Breast epithelium (tissue), 4 donors: ENCODE data around the gene ASB2. TPM values are rescaled to one million over a fixed set of nuclear protein-coding genes. Genes with fewer than 3 reads are reported as not detected.

Experiments
- DNase-seq, 2 donors: peaks; one replicate each; pipeline ENCODE4 v3.0.0-alpha.2; 2019; ENCODE audit warnings: low spot score in 2 of 2
- H3K27ac ChIP-seq, 2 donors: fragments of 200-600 bp; sonication (generic) in 1 of 2; one replicate each; pipeline ENCODE4 v1.5.1; 2016 to 2019; ENCODE audit warnings: mild to moderate bottlenecking in 1 of 2
- H3K27me3 ChIP-seq, 2 donors: fragments of 200-600 bp; sonication (generic) in 1 of 2; one replicate each; pipeline versions ENCODE4 v1.5.1 to v1.6.0; 2017 to 2019; ENCODE audit warnings: control low read depth in 1 of 2, mild to moderate bottlenecking in 1 of 2
- H3K36me3 ChIP-seq: fragments of 200-600 bp; one replicate; pipeline ENCODE4 v1.5.1; 2019
- H3K4me1 ChIP-seq, 2 donors: fragments of 200-600 bp; sonication (generic); one replicate each; pipeline ENCODE4 v1.5.1; 2016 to 2019; ENCODE audit warnings: control low read depth in 1 of 2
- H3K4me3 ChIP-seq, 3 donors: fragments of 200-600 bp; sonication (generic); 1 replicate in 2 of 3; 2 replicates in 1 of 3; pipeline ENCODE4 v1.5.1; 2016 to 2019; ENCODE audit warnings: mild to moderate bottlenecking in 3 of 3, moderate library complexity in 2 of 3
- H3K9me3 ChIP-seq, 2 donors: fragments of 200-600 bp; sonication (generic) in 1 of 2; one replicate each; pipeline ENCODE4 v1.5.1; 2016 to 2019; ENCODE audit warnings: control low read depth in 1 of 2
- POLR2A ChIP-seq: fragments of 450-650 bp; IDR thresholded peaks from one replicate; pipeline ENCODE4 v1.6.1; 2016; ENCODE audit warnings: antibody characterized with exemption, mild to moderate bottlenecking, moderate library complexity
- POLR2AphosphoS5 ChIP-seq, 3 donors: sonication (generic); formaldehyde crosslinking; IDR thresholded peaks; one replicate each; pipeline ENCODE4 v1.6.1; 2017; ENCODE audit warnings: antibody characterized with exemption in 3 of 3
- intact Hi-C: fragments of 100-400 bp; cut with DNase I; formaldehyde crosslinking; loops from one replicate; pipeline ENCODE4 v1.15.1; 2023; ENCODE audit warnings: low total_unique reads
- total RNA-seq, 3 donors: library from RNA; depleted of rRNA; stranded (reverse); fragments of >200 nt; gene quantifications; one replicate each; pipeline ENCODE4 v1.1.0, GENCODE V29; 2016
- TF ChIP-seq, protein P1 (sequence below), 3 donors: fragments of 450-650 bp; IDR thresholded peaks; one replicate each; pipeline ENCODE4 v1.5.1; 2016 to 2017; ENCODE audit warnings: antibody characterized with exemption in 3 of 3, mild to moderate bottlenecking in 3 of 3, moderate library complexity in 3 of 3

ASB2 gene
- total RNA-seq, 3 donors from 2014 or later: 1.3 to 2.0 TPM; not detected in 1

DNA sequence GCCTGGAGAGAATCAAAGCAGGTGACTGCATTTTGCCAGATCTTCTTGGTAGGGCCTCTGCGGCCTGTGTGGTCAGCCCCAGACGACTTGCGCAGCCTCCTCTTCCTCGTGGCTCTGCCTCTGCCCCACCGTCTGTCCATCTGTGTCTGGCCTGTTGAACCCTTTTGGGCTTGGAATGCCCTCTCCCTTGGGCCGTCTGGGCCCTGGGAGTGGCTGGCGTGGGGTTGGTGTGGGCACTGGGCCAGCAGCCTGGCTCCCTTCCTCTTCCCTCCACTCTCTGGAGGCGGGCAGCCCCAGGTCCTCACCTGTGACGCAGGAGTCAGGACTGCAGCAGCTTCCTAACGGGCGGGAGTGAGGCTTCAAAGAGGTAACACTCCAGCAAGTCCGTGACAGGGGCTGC is 11.0 kb upstream of the ASB2 start:
- no peak for DNase-seq
- no peak overlapping the region for H3K27ac ChIP-seq
- no peaks in the 10 kb centered on the region for H3K9me3 ChIP-seq
- intact Hi-C loops: no loop called here
- TF ChIP-seq, protein P1, sequence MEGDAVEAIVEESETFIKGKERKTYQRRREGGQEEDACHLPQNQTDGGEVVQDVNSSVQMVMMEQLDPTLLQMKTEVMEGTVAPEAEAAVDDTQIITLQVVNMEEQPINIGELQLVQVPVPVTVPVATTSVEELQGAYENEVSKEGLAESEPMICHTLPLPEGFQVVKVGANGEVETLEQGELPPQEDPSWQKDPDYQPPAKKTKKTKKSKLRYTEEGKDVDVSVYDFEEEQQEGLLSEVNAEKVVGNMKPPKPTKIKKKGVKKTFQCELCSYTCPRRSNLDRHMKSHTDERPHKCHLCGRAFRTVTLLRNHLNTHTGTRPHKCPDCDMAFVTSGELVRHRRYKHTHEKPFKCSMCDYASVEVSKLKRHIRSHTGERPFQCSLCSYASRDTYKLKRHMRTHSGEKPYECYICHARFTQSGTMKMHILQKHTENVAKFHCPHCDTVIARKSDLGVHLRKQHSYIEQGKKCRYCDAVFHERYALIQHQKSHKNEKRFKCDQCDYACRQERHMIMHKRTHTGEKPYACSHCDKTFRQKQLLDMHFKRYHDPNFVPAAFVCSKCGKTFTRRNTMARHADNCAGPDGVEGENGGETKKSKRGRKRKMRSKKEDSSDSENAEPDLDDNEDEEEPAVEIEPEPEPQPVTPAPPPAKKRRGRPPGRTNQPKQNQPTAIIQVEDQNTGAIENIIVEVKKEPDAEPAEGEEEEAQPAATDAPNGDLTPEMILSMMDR (IDR thresholded peaks at IDR 0.05): no peak
- TF ChIP-seq POLR2AphosphoS5 (IDR thresholded peaks at IDR 0.05) (no peak), POLR2A (no peak)
- H3K4me1 ChIP-seq: no peaks in the 10 kb centered on the region
- no peaks in the 10 kb centered on the region for H3K27me3 ChIP-seq
- no peak overlapping the region for H3K4me3 ChIP-seq
- H3K36me3 ChIP-seq: no peaks in the 10 kb centered on the region

DNA sequence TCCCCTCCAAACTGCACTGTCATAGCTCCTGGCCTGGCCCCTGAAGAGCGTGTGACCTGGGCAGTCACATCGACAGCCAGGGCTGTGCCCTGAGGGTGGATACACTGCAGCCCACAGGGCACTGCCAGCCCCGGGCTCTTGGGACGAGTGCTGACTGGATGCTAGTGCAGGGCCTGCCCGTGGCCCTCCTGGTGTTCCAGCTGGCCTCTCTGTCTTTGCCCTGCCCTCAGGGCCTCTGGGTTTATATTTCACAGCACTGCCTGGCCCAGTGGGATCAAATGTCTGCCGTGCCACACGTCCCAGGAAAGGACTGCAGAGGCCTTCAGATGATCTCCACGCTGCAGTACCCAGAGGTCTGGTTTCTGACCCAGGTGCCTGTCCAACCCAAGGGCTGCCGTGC is 10.6 kb upstream of the ASB2 start:
- no peak overlapping the region for H3K4me3 ChIP-seq
- no peak overlapping the region for H3K27ac ChIP-seq
- no peaks in the 10 kb centered on the region for H3K9me3 ChIP-seq
- H3K36me3 ChIP-seq: no peaks in the 10 kb centered on the region
- intact Hi-C loops: no loop called here
- TF ChIP-seq POLR2A (no peak), POLR2AphosphoS5 (IDR thresholded peaks at IDR 0.05) (no peak)
- TF ChIP-seq, protein P1 (IDR thresholded peaks at IDR 0.05): no peak
- no peaks in the 10 kb centered on the region for H3K27me3 ChIP-seq
- DNase-seq: no peak
- no peaks in the 10 kb centered on the region for H3K4me1 ChIP-seq

DNA sequence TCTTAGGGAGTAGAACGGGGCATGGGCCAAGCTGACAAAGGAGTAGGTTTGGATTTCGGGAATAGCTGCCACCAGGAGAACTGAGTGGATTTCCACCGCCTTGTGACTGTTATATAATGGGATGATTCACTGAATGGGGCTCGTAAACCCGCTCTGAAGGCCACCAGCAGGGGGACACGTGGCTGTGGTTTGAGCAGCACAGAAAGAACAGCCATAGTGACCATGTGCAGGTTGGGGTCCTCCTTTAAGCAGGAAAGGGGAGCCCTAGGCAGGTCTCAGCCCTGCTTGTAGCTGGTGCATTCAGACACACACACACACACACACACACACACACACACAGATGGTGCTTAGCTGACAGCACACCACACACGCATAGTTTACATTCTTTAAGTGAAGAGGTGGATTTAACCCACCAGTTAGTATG is 8.6 kb upstream of the ASB2 start:
- peaks cover 0 to 5% of the 10 kb centered on the region in 2 donors for H3K4me1 ChIP-seq

DNA sequence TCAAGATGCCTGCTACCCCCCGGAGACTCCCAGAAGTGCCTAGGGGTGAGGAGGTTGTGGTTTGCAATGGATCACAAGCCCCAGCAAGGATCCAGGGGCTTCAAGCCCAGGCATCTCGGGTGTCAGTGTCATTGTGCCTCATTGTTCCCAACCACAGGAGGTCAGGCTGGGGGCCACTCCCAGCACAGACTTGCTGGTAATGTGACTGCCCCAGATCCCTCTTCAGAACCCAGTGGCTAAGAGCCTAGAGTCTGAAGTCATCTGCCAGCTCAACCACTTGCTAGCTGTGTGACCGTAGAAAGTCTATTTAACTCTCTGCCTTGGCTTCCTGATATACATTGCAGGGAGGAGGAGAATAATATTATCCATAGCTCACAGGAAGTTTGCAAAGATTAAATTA is 7.7 kb upstream of the ASB2 start:
- intact Hi-C loops: no loop called here
- no peak overlapping the region for H3K4me3 ChIP-seq
- no peak overlapping the region for H3K27ac ChIP-seq
- no peak for TF ChIP-seq POLR2A
- TF ChIP-seq POLR2AphosphoS5 (IDR thresholded peaks at IDR 0.05): no peak
- TF ChIP-seq, protein P1 (IDR thresholded peaks at IDR 0.05): no peak
- H3K9me3 ChIP-seq: no peaks in the 10 kb centered on the region
- no peaks in the 10 kb centered on the region for H3K36me3 ChIP-seq
- no peak for DNase-seq
- no peaks in the 10 kb centered on the region for H3K27me3 ChIP-seq
- H3K4me1 ChIP-seq: peaks cover 0 to 5% of the 10 kb centered on the region in 2 donors

More for the DNA sequence above, 8.6 kb upstream of the ASB2 start:
- Histone ChIP-seq H3K9me3 (no peaks in the 10 kb centered on the region), H3K27ac (no peak overlapping the region), H3K27me3 (no peaks in the 10 kb centered on the region), H3K36me3 (no peaks in the 10 kb centered on the region), H3K4me3 (no peak overlapping the region)
- intact Hi-C loops: no loop called here
- TF ChIP-seq, protein P1 (IDR thresholded peaks at IDR 0.05): no peak
- TF ChIP-seq POLR2AphosphoS5 (IDR thresholded peaks at IDR 0.05): no peak
- TF ChIP-seq POLR2A: no peak
- no peak for DNase-seq

DNA sequence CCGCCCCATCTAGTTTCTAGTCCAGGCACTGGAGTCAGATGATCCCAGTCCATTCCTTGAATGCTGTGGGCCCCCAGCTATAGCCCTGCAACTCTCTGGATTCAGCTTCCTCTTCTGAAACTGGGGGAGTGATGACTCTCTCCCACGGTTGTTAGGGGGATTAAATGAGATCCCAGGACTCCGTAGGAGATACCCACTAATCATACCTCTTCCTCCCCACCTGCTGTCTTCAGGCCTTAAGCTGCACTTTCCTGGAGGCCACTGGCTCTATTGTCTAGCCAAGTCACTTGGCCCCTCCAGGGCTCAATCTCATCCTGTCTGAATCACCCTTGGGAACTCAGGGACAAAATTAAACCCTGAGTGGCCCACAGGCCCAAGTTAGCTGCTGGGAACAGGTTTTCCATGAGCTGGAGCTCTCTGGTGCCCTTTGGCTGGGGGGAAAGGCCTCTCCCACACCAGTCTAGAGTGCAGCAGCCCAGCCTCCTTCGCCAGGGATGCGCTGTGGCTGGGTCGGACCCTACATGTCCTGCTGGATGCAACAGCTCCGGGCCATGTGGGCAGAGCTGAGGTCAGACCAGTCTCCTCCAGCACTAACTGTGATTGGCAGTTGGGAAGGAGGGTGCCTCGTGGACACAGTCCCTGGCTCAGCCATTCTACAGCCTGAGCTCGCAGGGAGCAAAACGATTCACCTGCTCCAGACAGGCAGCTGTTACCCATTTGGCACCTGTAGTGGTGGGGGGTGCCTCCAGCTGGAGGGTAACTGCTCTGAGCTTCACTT is 6.0 kb upstream of the ASB2 start:
- H3K36me3 ChIP-seq: no peaks in the 10 kb centered on the region
- intact Hi-C loops: no loop called here
- H3K4me3 ChIP-seq: no peak overlapping the region
- TF ChIP-seq, protein P1 (IDR thresholded peaks at IDR 0.05): no peak
- TF ChIP-seq POLR2AphosphoS5 (IDR thresholded peaks at IDR 0.05) (no peak), POLR2A (no peak)
- H3K9me3 ChIP-seq: no peaks in the 10 kb centered on the region
- peaks cover 0 to 5% of the 10 kb centered on the region in 2 donors for H3K4me1 ChIP-seq
- H3K27ac ChIP-seq: no peak overlapping the region
- DNase-seq: no peak
- no peaks in the 10 kb centered on the region for H3K27me3 ChIP-seq
